Daoy (cell line): ENCODE measurements around the gene SMARCD1. TPM values are rescaled to one million over a fixed set of nuclear protein-coding genes. Genes with fewer than 3 reads are reported as not detected.
A peak's percentile ranks its signal among the peaks of the same experiment; 100 is the strongest.
"Not testable (repeated sequence)": the region's sequence is repeated elsewhere in the genome, so short reads cannot be mapped to it uniquely, and the experiment has no call there.

Experiments
- DNase-seq: peaks from one replicate; pipeline ENCODE4 v3.0.0-alpha.2; 2015; ENCODE audit warnings: low read depth
- total RNA-seq: library from RNA; depleted of rRNA; stranded (reverse); fragments of >200 nt; shearing (Covaris generic); gene quantifications from 2 replicates; pipeline ENCODE4 v1.2.3, GENCODE V29; 2014

The SMARCD1 gene
- total RNA-seq, 1 experiment from 2014 or later = 98.4 TPM

GRCh38 chr12:50077099-50077498 is 8.0 kb upstream of the SMARCD1 start:
- no peak for DNase-seq

- DNase-seq = no peak
These were observed 6.9 kb upstream of the SMARCD1 start for GRCh38 chr12:50078281-50078680.

GRCh38 chr12:50079771-50080170 is 5.4 kb upstream of the SMARCD1 start:
- DNase-seq = no peak

- no peak for DNase-seq
These were observed 3.9 kb upstream of the SMARCD1 start for GRCh38 chr12:50081096-50081808.

- no peak for DNase-seq
These were observed 2.5 kb upstream of the SMARCD1 start for GRCh38 chr12:50082644-50083043.

- no peak for DNase-seq
These were observed 1.8 kb upstream of the SMARCD1 start for GRCh38 chr12:50083301-50083700.

- not testable (repeated sequence) for DNase-seq
These were observed 750 bp upstream of the SMARCD1 start for GRCh38 chr12:50084409-50084774.

GRCh38 chr12:50085615-50086072 is 502 bp downstream of the SMARCD1 start:
- no peak for DNase-seq

GRCh38 chr12:50086148-50086547 is 1.0 kb downstream of the SMARCD1 start:
- no peak for DNase-seq

- no peak for DNase-seq
These were observed 2.0 kb downstream of the SMARCD1 start for GRCh38 chr12:50087151-50087550.

- peak; percentile 57 for DNase-seq
These were observed 2.9 kb downstream of the SMARCD1 start for GRCh38 chr12:50087995-50088394.

GRCh38 chr12:50088577-50089335 is 3.6 kb downstream of the SMARCD1 start:
- DNase-seq = peak; percentile 42

GRCh38 chr12:50089730-50090129 is 4.6 kb downstream of the SMARCD1 start:
- DNase-seq = no peak

- no peak for DNase-seq
These were observed 5.2 kb downstream of the SMARCD1 start for GRCh38 chr12:50090391-50090790.

- no peak for DNase-seq
These were observed 12.8 kb downstream of the SMARCD1 start for GRCh38 chr12:50097952-50098351.

GRCh38 chr12:50099302-50100008 is 14.3 kb downstream of the SMARCD1 start:
- DNase-seq = no peak

GRCh38 chr12:50100561-50100960 is 15.4 kb downstream of the SMARCD1 start:
- no peak for DNase-seq

GRCh38 chr12:50101663-50102062 is 16.5 kb downstream of the SMARCD1 start:
- DNase-seq = no peak

GRCh38 chr12:50102131-50102531 is 17.0 kb downstream of the SMARCD1 start:
- no peak for DNase-seq

GRCh38 chr12:50102646-50103309 is 17.6 kb downstream of the SMARCD1 start:
- no peak for DNase-seq

- DNase-seq = no peak
These were observed 18.2 kb downstream of the SMARCD1 start for GRCh38 chr12:50103351-50103750.

GRCh38 chr12:50103767-50104321 is 18.7 kb downstream of the SMARCD1 start, which contains the start of gene GPD1:
Gene GPD1, plus strand, starts transcription at chr12:50104008. Its CDS starts 43 bp downstream, at chr12:50104051.
- peak; percentile 68 for DNase-seq
